Muscle layer of colon (tissue), 2 donors: Measurements from ENCODE around the gene AMH.

Experiments used
- H3K27ac ChIP-seq: one replicate; pipeline ENCODE4 v1.7.0; 2013; ENCODE audit warnings: low read depth, mild to moderate bottlenecking, low read length, moderate library complexity
- H3K27me3 ChIP-seq, 2 donors: one replicate each; pipeline ENCODE4 v1.7.0; 2013; ENCODE audit warnings: low read length in 2 of 2, mild to moderate bottlenecking in 2 of 2; ENCODE audit not compliant: insufficient read depth in 2 of 2, control insufficient read depth in 1 of 2
- H3K36me3 ChIP-seq: one replicate; pipeline ENCODE4 v1.7.0; 2013; ENCODE audit warnings: mild to moderate bottlenecking, low read length; ENCODE audit not compliant: insufficient read depth
- H3K4me1 ChIP-seq: one replicate; pipeline ENCODE4 v1.7.0; 2013; ENCODE audit warnings: mild to moderate bottlenecking, low read length; ENCODE audit not compliant: insufficient read depth
- H3K4me3 ChIP-seq, 2 donors: one replicate each; pipeline ENCODE4 v1.7.0; 2013; ENCODE audit warnings: low read length in 2 of 2, low read depth in 1 of 2, mild to moderate bottlenecking in 1 of 2, moderate library complexity in 1 of 2
- H3K9ac ChIP-seq: one replicate; pipeline ENCODE4 v1.7.0; 2013; ENCODE audit warnings: low read length
- H3K9me3 ChIP-seq: one replicate; pipeline ENCODE4 v1.7.0; 2013; ENCODE audit warnings: mild to moderate bottlenecking, low read length
- donor health status: abdominal sarcoma.
- donor health status: Adenocarcinoma of cecum.

AMH gene

DNA sequence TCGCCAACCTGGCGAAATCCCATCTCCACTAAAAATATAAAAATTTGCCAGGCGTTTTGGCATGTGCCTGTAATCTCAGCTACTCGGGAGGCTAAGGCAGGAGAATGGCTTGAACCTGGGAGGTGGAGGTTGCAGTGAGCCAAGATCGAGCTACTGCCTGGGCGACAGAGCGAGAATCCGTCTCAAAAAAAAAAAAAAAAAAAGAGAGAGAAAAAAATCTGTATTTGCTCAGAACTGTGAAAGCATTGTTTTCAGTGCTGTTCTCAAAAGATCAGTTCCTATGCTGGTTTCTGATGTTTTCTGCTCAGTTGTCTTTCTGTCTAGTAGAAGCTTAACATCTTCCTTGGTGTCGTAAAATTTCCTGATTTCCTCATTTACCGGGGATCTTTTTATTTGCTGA is 9.9 kb upstream of the AMH start:
- Histone ChIP-seq H3K4me1 (peaks cover 55% of the 10 kb centered on the region), H3K4me3 (no peak overlapping the region), H3K36me3 (peaks cover 13% of the 10 kb centered on the region)

DNA sequence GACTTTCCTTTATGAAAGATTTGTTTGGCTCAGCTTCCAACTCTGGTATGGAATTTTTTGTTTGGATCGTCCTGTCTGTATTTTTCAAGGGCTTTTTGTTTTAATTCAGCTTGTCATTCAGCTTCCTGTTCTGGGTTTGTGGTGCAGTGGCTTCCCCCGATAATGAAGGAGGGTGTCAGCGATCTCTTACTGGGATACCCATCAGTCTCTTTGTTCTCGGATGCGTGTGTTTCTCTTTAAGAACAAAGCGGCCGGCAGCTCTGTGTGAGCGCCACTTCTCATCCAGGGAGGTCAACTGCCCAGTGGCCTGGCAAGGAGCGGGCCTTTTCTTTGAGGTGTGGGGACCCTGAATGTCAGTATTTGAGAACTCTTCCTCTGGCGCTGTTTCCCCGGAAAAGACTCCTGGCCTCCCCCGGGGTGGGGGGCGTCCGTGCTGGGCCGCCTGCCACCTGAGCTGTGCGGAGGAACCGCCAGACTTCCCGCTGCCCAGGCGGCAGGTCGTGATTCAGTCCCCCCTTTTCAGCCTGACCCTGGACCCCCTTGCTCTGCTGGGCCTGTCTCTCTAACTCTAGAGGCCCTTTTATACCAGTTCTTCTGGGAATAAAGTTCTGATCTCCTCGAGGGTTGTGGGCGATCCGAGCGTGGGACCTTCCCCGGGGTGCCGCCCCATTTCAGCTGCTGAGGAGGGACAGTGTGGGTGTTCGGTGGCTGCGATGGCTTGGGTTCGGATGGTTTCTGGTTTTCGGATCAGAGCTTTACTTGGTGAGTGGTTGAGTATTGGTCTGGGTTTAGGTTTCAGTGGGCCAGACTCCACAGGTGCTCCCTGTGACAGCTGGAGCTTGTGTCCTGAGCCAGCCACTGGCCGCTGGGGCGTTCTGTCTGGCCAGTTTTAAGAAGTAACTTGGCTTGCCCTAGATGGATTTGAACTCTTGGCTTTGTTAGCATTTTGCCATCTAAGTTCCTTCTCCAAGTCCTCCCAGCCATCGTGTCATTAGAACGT is 9.1 kb upstream of the AMH start:
- H3K4me1 ChIP-seq = peaks cover 46% of the 10 kb centered on the region
- peak overlapping the region; percentile 28 to 39 for H3K4me3 ChIP-seq
- H3K36me3 ChIP-seq = peaks cover 22% of the 10 kb centered on the region
- H3K27me3 ChIP-seq = no peaks in the 10 kb centered on the region
- peak overlapping the region; percentile 22 for H3K27ac ChIP-seq
- H3K9ac ChIP-seq = peak overlapping the region; percentile 4
- no peaks in the 10 kb centered on the region for H3K9me3 ChIP-seq

More for the DNA sequence above, 9.9 kb upstream of the AMH start:
- Histone ChIP-seq H3K27me3 (no peaks in the 10 kb centered on the region), H3K27ac (no peak overlapping the region), H3K9ac (peak overlapping the region; percentile 4), H3K9me3 (no peaks in the 10 kb centered on the region)

DNA sequence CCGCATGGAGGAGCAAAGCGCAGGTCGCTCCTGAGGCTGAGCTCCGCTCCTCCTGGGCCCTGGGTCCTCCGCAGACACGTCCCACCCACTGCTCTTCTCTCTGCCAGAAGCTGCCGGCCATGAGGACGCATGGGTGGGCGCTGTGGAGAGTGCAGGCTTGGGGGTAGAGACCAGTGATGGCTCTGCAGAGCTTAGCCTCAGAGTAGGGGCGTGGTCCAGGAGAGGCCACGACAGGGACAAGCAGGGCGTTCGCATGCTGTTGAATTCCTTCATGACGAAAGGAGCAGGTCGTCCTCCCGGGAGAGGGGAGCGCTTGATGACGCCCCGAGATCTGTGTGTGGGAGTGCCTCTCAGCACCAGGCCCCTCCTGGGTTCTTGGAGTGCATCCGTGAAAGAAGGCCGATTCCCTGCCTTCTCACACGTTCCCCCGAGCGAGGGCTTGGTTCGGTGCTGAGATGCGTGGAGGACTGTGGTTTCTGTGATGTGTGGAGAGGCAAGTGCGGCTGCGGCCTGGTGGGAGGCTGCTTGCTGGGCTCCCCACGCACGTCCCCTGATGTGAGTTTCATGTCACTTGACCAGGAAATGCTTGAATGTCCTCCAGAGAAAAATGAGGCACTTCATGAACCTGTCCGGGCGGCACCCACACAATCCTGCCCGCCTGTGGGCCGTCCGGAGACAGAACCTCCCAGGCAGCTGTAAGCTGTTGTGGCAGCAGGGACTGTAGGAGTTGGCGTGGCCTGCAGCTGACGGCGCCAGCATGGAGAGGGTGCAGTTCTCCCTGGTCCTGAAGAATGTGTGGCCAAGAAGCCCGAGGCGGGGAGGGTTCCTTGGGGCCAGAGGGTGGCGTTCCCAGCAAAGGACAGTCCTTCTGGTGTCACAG is 8.0 kb upstream of the AMH start:
- Histone ChIP-seq H3K36me3 (peaks cover 33% of the 10 kb centered on the region), H3K9ac (no peak overlapping the region), H3K27me3 (no peaks in the 10 kb centered on the region), H3K27ac (no peak overlapping the region), H3K4me1 (peaks cover 43% of the 10 kb centered on the region), H3K9me3 (no peaks in the 10 kb centered on the region), H3K4me3 (no peak overlapping the region)

DNA sequence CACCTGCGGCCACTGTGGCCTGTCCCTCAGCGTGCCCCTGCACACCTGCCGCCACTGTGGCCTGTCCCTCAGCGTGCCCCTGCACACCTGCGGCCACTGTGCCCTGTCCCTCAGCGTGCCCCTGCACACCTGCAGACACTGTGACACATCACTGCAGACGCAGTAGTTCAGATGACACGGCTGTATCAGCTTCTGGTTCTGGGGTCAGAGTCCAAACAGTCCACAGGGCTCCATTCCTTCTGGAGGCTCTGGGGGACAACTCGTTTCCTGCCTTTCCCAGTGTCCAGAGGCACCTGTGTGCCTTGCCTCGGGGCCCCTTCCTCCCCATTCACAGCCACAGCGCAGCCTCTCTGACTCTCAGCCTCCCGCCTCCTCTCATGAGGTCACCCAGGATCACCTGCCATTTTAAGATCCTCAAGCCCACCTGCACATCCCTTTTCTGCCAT is 7.0 kb upstream of the AMH start:
- Histone ChIP-seq H3K27ac (no peak overlapping the region), H3K9ac (no peak overlapping the region), H3K9me3 (no peaks in the 10 kb centered on the region), H3K4me1 (peaks cover 43% of the 10 kb centered on the region), H3K36me3 (peaks cover 43% of the 10 kb centered on the region), H3K4me3 (no peak overlapping the region), H3K27me3 (no peaks in the 10 kb centered on the region)

DNA sequence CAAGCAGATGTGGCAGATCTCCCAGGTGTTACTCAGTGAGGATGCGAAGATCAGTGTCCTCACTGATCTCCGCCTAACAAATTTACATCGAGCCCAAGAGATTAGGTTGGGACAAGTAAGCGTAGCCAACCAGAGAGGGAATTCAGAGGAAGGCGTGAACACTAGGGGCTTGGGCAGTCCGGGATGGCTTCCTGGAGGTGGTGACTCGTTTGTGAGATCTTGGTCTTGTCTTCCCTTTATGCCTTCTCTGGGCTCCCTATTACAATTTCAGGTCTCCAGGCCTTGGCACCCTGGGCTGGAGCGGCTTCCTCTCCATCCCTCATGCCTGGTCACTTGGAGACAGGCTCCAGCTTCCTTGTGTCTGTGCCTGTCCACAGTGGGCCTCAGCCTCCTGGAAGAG is 6.3 kb upstream of the AMH start:
- no peaks in the 10 kb centered on the region for H3K27me3 ChIP-seq
- H3K4me1 ChIP-seq = peaks cover 37% of the 10 kb centered on the region
- H3K27ac ChIP-seq = no peak overlapping the region
- no peak overlapping the region for H3K4me3 ChIP-seq
- peaks cover 47% of the 10 kb centered on the region for H3K36me3 ChIP-seq
- H3K9ac ChIP-seq = no peak overlapping the region
- no peaks in the 10 kb centered on the region for H3K9me3 ChIP-seq

DNA sequence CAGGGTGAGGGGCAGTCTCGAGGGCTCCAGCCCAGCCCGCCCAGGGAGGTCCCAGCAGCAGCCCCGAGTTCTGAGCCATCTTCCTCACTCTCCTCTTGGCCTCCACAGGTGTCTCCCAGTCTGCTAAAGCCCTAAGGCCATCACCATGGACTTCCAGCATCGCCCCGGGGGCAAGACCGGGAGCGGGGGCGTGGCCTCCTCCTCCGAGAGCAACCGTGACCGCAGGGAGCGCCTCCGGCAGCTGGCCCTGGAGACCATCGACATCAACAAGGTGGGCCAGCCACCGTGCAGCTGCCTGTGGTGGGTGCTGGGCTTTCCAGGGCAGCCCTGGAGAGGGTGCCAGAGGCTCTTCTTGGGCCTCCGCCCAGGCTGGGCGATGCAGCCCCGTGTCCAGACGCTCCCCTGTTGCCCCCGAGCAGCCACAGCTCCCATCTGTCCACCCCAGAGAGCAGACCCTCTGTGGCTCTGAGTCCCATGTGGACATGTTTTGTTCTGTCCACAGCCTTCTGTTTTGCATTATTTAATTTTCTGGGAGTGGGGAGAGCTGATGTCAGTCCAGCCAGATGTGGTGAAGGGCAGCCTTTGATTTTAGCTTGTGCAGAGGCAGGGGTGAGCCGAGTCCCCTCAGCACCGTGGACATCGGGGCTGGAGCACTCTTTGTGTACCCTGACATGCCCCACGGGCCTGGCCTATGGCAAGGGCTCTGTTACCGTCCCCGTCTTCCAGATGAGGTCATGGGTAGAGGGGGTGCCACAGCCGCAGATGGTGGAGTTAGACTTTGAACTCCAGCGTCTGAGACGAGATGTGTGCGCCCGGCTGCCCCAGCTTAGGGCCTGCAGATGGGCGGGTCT is 5.6 kb upstream of the AMH start:
- Histone ChIP-seq H3K27ac (no peak overlapping the region), H3K9ac (no peak overlapping the region), H3K36me3 (peaks cover 47% of the 10 kb centered on the region)

DNA sequence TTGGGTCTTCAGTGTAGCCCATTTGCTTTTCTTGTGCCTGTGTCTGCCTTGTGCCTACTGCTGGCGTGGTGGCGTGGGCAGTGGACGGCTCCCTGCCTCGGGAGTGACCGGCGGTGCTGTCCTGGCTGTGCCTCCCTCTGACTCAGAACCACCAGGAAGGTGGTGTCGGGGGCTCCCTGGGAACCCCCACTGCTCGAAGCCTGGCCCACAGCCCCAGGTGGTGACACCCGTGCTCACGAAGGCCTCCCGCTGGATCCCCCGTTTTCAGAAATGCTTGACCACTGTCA is 5.1 kb upstream of the AMH start:
- H3K27ac ChIP-seq = no peak overlapping the region
- H3K9ac ChIP-seq = no peak overlapping the region
- no peaks in the 10 kb centered on the region for H3K9me3 ChIP-seq
- peaks cover 47% of the 10 kb centered on the region for H3K36me3 ChIP-seq
- H3K4me3 ChIP-seq = no peak overlapping the region
- peaks cover 25% of the 10 kb centered on the region for H3K4me1 ChIP-seq
- H3K27me3 ChIP-seq = no peaks in the 10 kb centered on the region

More for the DNA sequence above, 5.6 kb upstream of the AMH start:
- no peaks in the 10 kb centered on the region for H3K9me3 ChIP-seq
- H3K4me1 ChIP-seq = peaks cover 30% of the 10 kb centered on the region
- H3K4me3 ChIP-seq = no peak overlapping the region
- no peaks in the 10 kb centered on the region for H3K27me3 ChIP-seq

DNA sequence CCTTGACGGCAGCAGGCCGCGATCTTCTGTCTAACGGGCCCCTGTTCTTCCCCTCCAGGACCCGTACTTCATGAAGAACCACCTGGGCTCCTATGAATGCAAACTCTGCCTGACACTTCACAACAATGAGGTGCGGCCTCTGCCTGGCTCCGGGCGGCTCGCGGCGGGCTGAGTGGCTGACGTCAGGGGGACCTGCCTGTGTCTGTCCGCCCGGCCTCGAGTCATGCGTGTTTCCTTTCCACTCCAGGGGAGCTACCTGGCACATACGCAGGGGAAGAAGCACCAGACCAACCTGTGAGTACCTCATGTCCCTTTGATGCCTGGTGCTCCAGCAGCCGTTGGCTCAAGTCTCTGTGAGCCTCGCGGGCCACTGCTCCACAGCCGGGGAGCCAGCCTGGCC is 4.6 kb upstream of the AMH start:
- Histone ChIP-seq H3K9me3 (no peaks in the 10 kb centered on the region), H3K4me3 (no peak overlapping the region), H3K36me3 (peaks cover 47% of the 10 kb centered on the region), H3K4me1 (peaks cover 20% of the 10 kb centered on the region), H3K9ac (no peak overlapping the region), H3K27ac (no peak overlapping the region), H3K27me3 (peaks cover 0 to 3% of the 10 kb centered on the region in 2 donors)

DNA sequence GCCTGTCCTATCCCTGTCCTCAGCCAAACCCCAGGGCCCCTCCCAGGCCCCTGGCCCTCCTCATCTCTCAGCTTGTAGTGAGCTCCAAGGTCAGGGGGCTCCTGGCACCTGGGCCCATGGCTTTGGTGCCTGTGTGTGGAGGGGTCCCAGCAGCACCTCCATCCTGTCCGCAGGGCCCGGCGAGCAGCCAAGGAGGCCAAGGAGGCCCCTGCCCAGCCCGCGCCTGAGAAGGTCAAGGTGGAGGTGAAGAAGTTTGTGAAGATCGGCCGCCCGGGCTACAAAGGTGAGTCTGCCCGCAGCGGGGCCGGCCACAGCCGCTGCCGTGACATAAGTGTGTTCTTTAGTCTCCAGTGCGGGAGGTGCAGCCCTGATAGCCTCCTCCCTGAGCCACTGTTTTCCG is 3.9 kb upstream of the AMH start:
- H3K4me1 ChIP-seq = peaks cover 13% of the 10 kb centered on the region
- H3K27me3 ChIP-seq = peaks cover 0 to 11% of the 10 kb centered on the region in 2 donors
- no peak overlapping the region for H3K27ac ChIP-seq
- H3K36me3 ChIP-seq = peaks cover 47% of the 10 kb centered on the region
- H3K4me3 ChIP-seq = no peak overlapping the region
- H3K9me3 ChIP-seq = no peaks in the 10 kb centered on the region
- no peak overlapping the region for H3K9ac ChIP-seq

DNA sequence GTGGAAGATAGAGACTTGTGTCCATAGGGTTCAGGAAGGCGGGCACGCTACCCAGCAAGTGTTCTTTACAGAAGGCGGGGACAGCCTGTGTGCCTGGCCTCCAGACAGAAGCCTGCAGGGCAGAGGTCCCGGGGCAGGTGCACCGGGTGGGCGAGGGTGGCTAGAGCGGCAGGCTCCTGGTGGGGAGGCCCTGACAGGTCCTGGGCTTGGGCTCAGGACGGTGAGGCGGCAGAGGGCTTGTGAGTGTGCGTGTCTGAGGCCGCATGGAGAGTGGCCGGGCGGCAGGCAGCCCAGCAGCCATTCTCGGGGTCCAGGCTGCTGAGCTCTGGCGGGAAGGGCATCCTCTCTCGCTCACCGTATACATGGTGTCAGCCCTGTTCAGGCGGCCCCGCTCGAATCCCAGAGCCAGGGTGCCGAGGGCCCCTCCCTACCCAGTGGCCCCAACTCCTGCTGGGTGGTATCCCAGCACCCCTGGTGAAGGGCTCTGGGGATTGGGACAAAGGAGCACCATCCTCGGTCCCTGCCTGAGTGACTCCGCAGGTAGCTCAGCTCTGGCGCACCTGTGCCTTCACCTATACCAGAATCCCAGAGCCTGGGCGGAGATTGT is 3.0 kb upstream of the AMH start:
- peaks cover 0 to 20% of the 10 kb centered on the region in 2 donors for H3K27me3 ChIP-seq
- no peaks in the 10 kb centered on the region for H3K9me3 ChIP-seq
- peaks cover 4% of the 10 kb centered on the region for H3K4me1 ChIP-seq
- H3K4me3 ChIP-seq = no peak overlapping the region
- H3K27ac ChIP-seq = no peak overlapping the region
- H3K36me3 ChIP-seq = peaks cover 47% of the 10 kb centered on the region
- H3K9ac ChIP-seq = no peak overlapping the region
